HUES6 (cell line): ENCODE results near the gene NANS.
"Not testable (repeated sequence)": the region's sequence is repeated elsewhere in the genome, so short reads cannot be mapped to it uniquely, and the experiment has no call there.

ENCODE experiments used
- H3K27ac ChIP-seq: 2 replicates; pipeline ENCODE4 v1.7.0; 2013; ENCODE audit warnings: low read depth, mild to moderate bottlenecking, low read length, inconsistent platforms
- H3K27me3 ChIP-seq: 2 replicates; pipeline ENCODE4 v1.6.1; 2013; ENCODE audit warnings: low read length; ENCODE audit not compliant: control insufficient read depth, insufficient read depth
- H3K36me3 ChIP-seq: 2 replicates; pipeline ENCODE4 v1.6.1; 2013; ENCODE audit warnings: low read length; ENCODE audit not compliant: control insufficient read depth, insufficient read depth
- H3K4me1 ChIP-seq: 2 replicates; pipeline ENCODE4 v1.6.1; 2013; ENCODE audit warnings: low read length; ENCODE audit not compliant: control insufficient read depth, insufficient read depth
- H3K4me3 ChIP-seq: 2 replicates; pipeline ENCODE4 v1.5.1; 2013; ENCODE audit warnings: low read depth, low read length
- H3K9ac ChIP-seq: one replicate; pipeline ENCODE4 v1.6.1; 2013; ENCODE audit warnings: mild to moderate bottlenecking, low read length
- H3K9me3 ChIP-seq: 2 replicates; pipeline ENCODE4 v1.6.1; 2013; ENCODE audit warnings: low read depth, low read length; ENCODE audit not compliant: control insufficient read depth, insufficient read depth

NANS gene

DNA sequence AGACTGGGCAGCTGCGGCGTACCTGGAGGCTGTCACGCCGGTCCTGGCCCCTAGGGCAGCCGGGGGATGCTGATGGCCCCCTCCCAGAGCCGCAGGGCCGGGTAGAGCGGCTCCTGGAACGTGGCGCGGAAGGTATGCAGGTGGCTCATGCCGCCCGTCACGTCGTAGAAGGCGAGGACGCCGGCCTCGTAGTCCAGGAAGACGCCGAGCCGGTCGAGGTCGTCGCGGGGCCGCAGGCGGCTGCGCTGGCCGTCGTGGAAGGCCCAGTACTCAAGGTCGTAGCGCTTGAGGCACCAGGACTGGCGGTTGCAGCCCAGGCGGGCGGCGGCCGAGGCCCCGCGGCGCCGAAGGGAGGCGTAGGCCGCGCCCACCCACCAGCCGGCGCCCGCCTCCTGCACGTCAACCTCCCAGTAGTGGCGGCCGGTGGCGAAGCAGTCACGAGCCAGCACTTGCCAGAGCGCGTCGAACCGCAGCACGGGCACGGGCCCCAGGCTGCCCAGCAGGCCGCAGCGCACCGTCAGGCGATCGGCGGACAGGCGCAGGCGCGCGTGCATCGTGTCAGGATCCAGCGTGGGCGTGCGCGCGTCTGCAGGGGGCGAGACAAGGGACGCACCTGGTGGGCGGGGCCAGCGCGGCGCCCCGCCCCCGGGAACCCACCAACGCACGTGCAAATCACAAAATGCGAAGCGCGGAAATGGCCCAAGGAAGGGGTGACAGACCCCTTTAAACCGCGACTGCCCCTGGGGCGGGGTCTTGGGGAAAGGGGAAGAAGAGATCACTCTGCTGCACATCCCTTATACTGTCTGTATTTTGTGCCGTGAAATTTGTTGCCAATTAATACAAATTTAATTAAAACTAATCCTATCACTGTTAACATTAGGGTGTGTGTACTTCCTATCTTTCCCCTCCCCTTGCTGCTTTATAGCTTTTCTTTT is 31.2 kb downstream of the NANS start:
- peaks cover 44% of the 10 kb centered on the region for H3K4me1 ChIP-seq
- H3K9me3 ChIP-seq = no peaks in the 10 kb centered on the region
- H3K4me3 ChIP-seq = peak overlapping the region; percentile 40
- H3K9ac ChIP-seq = no peak overlapping the region
- no peaks in the 10 kb centered on the region for H3K27me3 ChIP-seq
- H3K27ac ChIP-seq = no peak overlapping the region
- H3K36me3 ChIP-seq = peaks cover 24% of the 10 kb centered on the region

- H3K4me1 ChIP-seq = peaks cover 44% of the 10 kb centered on the region
- H3K4me3 ChIP-seq, H3K27ac ChIP-seq, H3K9me3 ChIP-seq, H3K27me3 ChIP-seq, H3K9ac ChIP-seq: not testable (repeated sequence)
- H3K36me3 ChIP-seq = peaks cover 17% of the 10 kb centered on the region
Measured at GRCh38 chr9:98090674-98091073, 34.1 kb downstream of the NANS start.

DNA sequence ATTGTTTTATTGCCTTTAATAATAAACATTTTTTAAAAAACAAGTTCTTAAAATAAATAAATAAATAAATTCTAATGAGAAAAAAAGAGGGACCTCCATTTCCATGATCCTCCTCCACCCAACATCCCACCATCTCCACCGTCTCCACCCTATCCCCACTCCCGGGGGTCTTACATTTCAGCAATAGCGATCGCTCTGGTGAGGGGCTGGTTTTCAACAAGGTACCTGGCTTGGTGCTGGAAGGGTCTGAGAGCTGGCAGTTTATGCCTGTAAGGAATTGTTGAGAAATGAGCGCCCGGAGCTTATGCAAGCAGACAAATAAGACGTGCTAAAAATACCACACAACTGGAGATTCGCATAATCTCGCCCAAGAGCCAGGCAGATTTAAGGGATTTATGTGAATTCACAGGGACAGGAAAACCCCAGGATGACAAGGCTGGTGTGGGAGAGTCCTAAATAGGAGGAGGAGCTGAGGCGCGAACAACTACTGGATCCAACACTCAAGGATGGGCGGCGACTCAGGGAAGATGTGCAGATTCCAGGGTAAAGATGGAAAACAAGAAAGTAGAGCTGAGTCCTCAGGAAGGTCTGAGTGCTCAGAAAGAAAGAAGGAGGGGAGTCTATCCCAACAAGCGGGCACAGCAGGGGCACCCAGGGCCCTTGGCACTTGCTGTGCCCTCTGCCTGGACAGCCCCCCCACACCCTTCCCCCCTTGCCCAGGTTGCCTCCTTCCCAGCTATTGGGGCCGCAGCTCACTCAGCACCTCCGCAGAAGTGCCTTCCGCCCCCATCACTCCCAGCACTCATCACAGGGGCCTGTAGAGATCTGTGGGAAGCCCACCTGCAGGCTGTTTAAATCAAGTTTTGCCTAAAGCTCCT is 35.4 kb downstream of the NANS start:
- no peaks in the 10 kb centered on the region for H3K27me3 ChIP-seq
- peak overlapping the region; percentile 10; the same call in 1 of the 2 replicates for H3K27ac ChIP-seq
- peaks cover 32% of the 10 kb centered on the region for H3K4me1 ChIP-seq
- H3K9ac ChIP-seq = no peak overlapping the region
- no peaks in the 10 kb centered on the region for H3K9me3 ChIP-seq
- H3K36me3 ChIP-seq = peaks cover 22% of the 10 kb centered on the region
- H3K4me3 ChIP-seq = peak overlapping the region; percentile 48

- no peak overlapping the region for H3K4me3 ChIP-seq
- no peaks in the 10 kb centered on the region for H3K27me3 ChIP-seq
- H3K27ac ChIP-seq = no peak overlapping the region
- peaks cover 28% of the 10 kb centered on the region for H3K36me3 ChIP-seq
- H3K4me1 ChIP-seq = peaks cover 27% of the 10 kb centered on the region
- no peaks in the 10 kb centered on the region for H3K9me3 ChIP-seq
- no peak overlapping the region for H3K9ac ChIP-seq
Measured at GRCh38 chr9:98092613-98092931, 36.0 kb downstream of the NANS start.

- no peak overlapping the region for H3K9ac ChIP-seq
- H3K27ac ChIP-seq = no peak overlapping the region
- H3K27me3 ChIP-seq = no peaks in the 10 kb centered on the region
- H3K9me3 ChIP-seq = no peaks in the 10 kb centered on the region
- H3K36me3 ChIP-seq = peaks cover 31% of the 10 kb centered on the region
- peaks cover 26% of the 10 kb centered on the region for H3K4me1 ChIP-seq
- no peak overlapping the region for H3K4me3 ChIP-seq
Measured at GRCh38 chr9:98094316-98094715, 37.8 kb downstream of the NANS start.

GRCh38 chr9:98094851-98095250 is 38.3 kb downstream of the NANS start:
- no peaks in the 10 kb centered on the region for H3K9me3 ChIP-seq
- H3K27me3 ChIP-seq = no peaks in the 10 kb centered on the region
- peaks cover 21% of the 10 kb centered on the region for H3K4me1 ChIP-seq
- H3K9ac ChIP-seq = no peak overlapping the region
- peaks cover 37% of the 10 kb centered on the region for H3K36me3 ChIP-seq
- no peak overlapping the region for H3K4me3 ChIP-seq
- H3K27ac ChIP-seq = no peak overlapping the region

- no peaks in the 10 kb centered on the region for H3K27me3 ChIP-seq
- peaks cover 16% of the 10 kb centered on the region for H3K4me1 ChIP-seq
- H3K4me3 ChIP-seq = no peak overlapping the region
- H3K9me3 ChIP-seq = no peaks in the 10 kb centered on the region
- peaks cover 37% of the 10 kb centered on the region for H3K36me3 ChIP-seq
- no peak overlapping the region for H3K9ac ChIP-seq
- no peak overlapping the region for H3K27ac ChIP-seq
Measured at GRCh38 chr9:98095401-98095800, 38.9 kb downstream of the NANS start.

GRCh38 chr9:98096091-98096490 is 39.6 kb downstream of the NANS start:
- Histone ChIP-seq H3K4me3 (no peak overlapping the region), H3K36me3 (peaks cover 37% of the 10 kb centered on the region), H3K9ac (no peak overlapping the region), H3K27ac (no peak overlapping the region), H3K9me3 (no peaks in the 10 kb centered on the region), H3K4me1 (peaks cover 14% of the 10 kb centered on the region), H3K27me3 (no peaks in the 10 kb centered on the region)

DNA sequence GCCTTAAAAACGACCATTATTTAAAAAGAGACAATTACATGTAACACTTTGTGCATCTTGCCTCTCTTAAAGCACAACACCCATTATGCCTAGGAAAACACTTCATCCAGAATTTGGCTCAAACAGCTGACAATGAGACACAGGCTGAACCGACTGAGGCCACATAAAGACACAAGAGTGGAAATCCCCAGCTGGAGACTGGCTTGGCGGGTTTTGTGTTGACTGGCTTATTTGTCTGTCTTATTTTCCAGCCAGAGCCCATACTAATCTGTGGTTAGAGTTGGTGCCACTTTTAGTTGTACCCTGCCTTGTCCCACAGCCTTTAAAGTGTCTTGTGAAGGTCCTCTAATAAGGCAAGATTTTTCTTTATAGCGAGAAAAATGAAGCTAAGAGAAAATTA is 41.3 kb downstream of the NANS start:
- no peaks in the 10 kb centered on the region for H3K27me3 ChIP-seq
- no peak overlapping the region for H3K27ac ChIP-seq
- peaks cover 37% of the 10 kb centered on the region for H3K36me3 ChIP-seq
- no peak overlapping the region for H3K9ac ChIP-seq
- H3K4me1 ChIP-seq = peaks cover 6% of the 10 kb centered on the region; the same call in 1 of the 2 replicates
- H3K9me3 ChIP-seq = no peaks in the 10 kb centered on the region
- no peak overlapping the region for H3K4me3 ChIP-seq

DNA sequence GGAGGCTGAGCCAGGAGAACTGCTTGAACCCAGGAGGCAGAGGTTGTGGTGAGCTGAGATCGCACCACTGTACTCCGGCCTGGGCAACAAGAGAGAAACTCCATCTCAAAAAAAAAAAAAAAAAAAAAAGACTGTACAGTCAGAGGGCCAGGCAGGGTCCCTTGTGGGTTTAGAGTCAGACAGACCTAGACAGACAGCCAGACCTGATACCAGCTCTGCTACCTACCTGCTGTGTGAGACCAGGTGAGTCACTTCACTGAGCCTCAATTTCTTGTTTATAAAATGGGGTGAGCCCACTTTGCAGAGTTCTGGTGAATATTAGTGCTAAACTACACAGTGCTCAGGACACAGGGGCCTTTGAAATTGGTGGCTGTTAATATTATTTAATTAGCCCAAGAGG is 42.8 kb downstream of the NANS start:
- no peak overlapping the region for H3K27ac ChIP-seq
- no peaks in the 10 kb centered on the region for H3K9me3 ChIP-seq
- H3K9ac ChIP-seq = no peak overlapping the region
- H3K4me3 ChIP-seq = no peak overlapping the region
- peaks cover 6% of the 10 kb centered on the region; the same call in 1 of the 2 replicates for H3K4me1 ChIP-seq
- peaks cover 33% of the 10 kb centered on the region for H3K36me3 ChIP-seq
- H3K27me3 ChIP-seq = no peaks in the 10 kb centered on the region

- Histone ChIP-seq H3K4me3 (no peak overlapping the region), H3K9me3 (no peaks in the 10 kb centered on the region), H3K27me3 (no peaks in the 10 kb centered on the region), H3K9ac (no peak overlapping the region), H3K36me3 (peaks cover 27% of the 10 kb centered on the region), H3K27ac (no peak overlapping the region), H3K4me1 (peaks cover 6% of the 10 kb centered on the region; the same call in 1 of the 2 replicates)
Measured at GRCh38 chr9:98099898-98100297, 43.4 kb downstream of the NANS start.
